Panc1 (cell line): Measurements from ENCODE around the gene ARID4B. TPM values are rescaled to one million over a fixed set of nuclear protein-coding genes. Genes with fewer than 3 reads are reported as not detected.

Source experiments
- ATAC-seq: fragments of 200-7000 bp; cut with Tn5 transposase; 2 replicates; pipeline ENCODE4 v1.9.1; 2020; ENCODE audit warnings: mild to moderate bottlenecking, moderate library complexity
- BruUV-seq: library from RNA; stranded (reverse); fragments of 400-500 nt; replicated peaks from 2 replicates; lab custom pipeline; 2021; lab: Mats Ljungman, UMichigan
- CTCF ChIA-PET: fragments of 300-600 bp; sonication (Branson Sonifier 250); formaldehyde crosslinking; loops from one replicate; lab custom pipeline; 2022; ENCODE audit warnings: antibody characterized with exemption; lab: Charles Lee
- POLR2A ChIA-PET: fragments of 300-600 bp; sonication (Branson Sonifier 250); formaldehyde crosslinking; loops from one replicate; lab custom pipeline; 2022; ENCODE audit warnings: antibody characterized with exemption; lab: Charles Lee
- DNase-seq: peaks from one replicate; pipeline ENCODE4 v3.0.0-alpha.2; 2010; ENCODE audit warnings: low read depth, low spot score
- H3K27ac ChIP-seq: 2 replicates; pipeline ENCODE4 v1.5.1; 2011; ENCODE audit warnings: mild to moderate bottlenecking, low read length, inconsistent platforms
- H3K27me3 ChIP-seq: fragments of 200-500 bp; sonication (Bioruptor generic); 2 replicates; pipeline ENCODE4 v1.6.0; 2014; ENCODE audit warnings: low read length, inconsistent platforms; ENCODE audit not compliant: control insufficient read depth, insufficient read depth
- H3K36me3 ChIP-seq: fragments of 200-500 bp; sonication (Bioruptor generic); 2 replicates; pipeline ENCODE4 v1.5.1; 2014; ENCODE audit warnings: inconsistent platforms, mild to moderate bottlenecking, low read length, moderate library complexity; ENCODE audit not compliant: control insufficient read depth, insufficient read depth
- H3K4me1 ChIP-seq: 2 replicates; pipeline ENCODE4 v1.5.1; 2011; ENCODE audit warnings: inconsistent platforms, mild to moderate bottlenecking, low read length, moderate library complexity; ENCODE audit not compliant: control insufficient read depth, insufficient read depth
- H3K4me3 ChIP-seq, 2 experiments: 2 replicates each; pipeline ENCODE4 v1.5.1; 2011 to 2012; ENCODE audit warnings: low read depth in 2 of 2, low read length in 2 of 2, mild to moderate bottlenecking in 2 of 2, inconsistent platforms in 1 of 2, moderate library complexity in 1 of 2
- H3K9me3 ChIP-seq: fragments of 200-500 bp; sonication (Bioruptor generic); 2 replicates; pipeline ENCODE4 v1.5.1; 2014; ENCODE audit warnings: low read depth, mild to moderate bottlenecking, inconsistent platforms, low read length, moderate library complexity; ENCODE audit not compliant: control insufficient read depth, insufficient read depth
- CTCF ChIP-seq: fragments of 450-650 bp; IDR thresholded peaks from 2 replicates; pipeline ENCODE4 v1.5.1; 2017; ENCODE audit warnings: mild to moderate bottlenecking
- POLR2AphosphoS5 ChIP-seq: IDR thresholded peaks from 2 replicates; pipeline ENCODE4 v1.6.1; 2012; ENCODE audit warnings: mild to moderate bottlenecking, low read depth, low read length, moderate library complexity
- REST ChIP-seq, 2 experiments: IDR thresholded peaks; 2 replicates each; pipeline ENCODE4 v1.6.1; 2011 to 2012; ENCODE audit warnings: low read depth in 2 of 2, control low read depth in 1 of 2, low read length in 1 of 2, mild to moderate bottlenecking in 1 of 2, moderate library complexity in 1 of 2; ENCODE audit not compliant: insufficient read depth in 1 of 2
- SIN3A ChIP-seq: IDR thresholded peaks from 2 replicates; pipeline ENCODE4 v1.6.1; 2012; ENCODE audit warnings: low read depth, mild to moderate bottlenecking, low read length, moderate library complexity, borderline replicate concordance; ENCODE audit not compliant: insufficient read depth
- TCF7L2 ChIP-seq: IDR thresholded peaks from 2 replicates; pipeline ENCODE4 v1.6.1; 2011; ENCODE audit warnings: mild to moderate bottlenecking, low read depth, low read length, inconsistent platforms
- in situ Hi-C: cut with HindIII; loops from 2 replicates; pipeline ENCODE4 v1.10.0; 2016; ENCODE audit warnings: low sequenced_read_pairs, low pct_unique_long_range_greater_than_20kb
- intact Hi-C: fragments of 100-400 bp; cut with micrococcal nuclease; formaldehyde crosslinking; loops from one replicate; pipeline ENCODE4 v1.10.0; 2022; ENCODE audit not compliant: unreplicated experiment
- total RNA-seq: library from RNA; stranded (reverse); gene quantifications from one replicate; pipeline ENCODE4 v1.2.1, GENCODE V29; 2021; ENCODE audit not compliant: unreplicated experiment

The ARID4B gene
- total RNA-seq, 1 experiment from 2014 or later, result 37.5 TPM

GRCh38 chr1:235161685-235162327 lies 166.2 kb downstream of the ARID4B start:
- TF ChIP-seq SIN3A (no peak), POLR2AphosphoS5 (no peak), CTCF (no peak)
- ChIA-PET POLR2A (no interaction called here), CTCF (no interaction called here)
- Histone ChIP-seq H3K27me3 (no peaks in the 10 kb centered on the region), H3K4me1 (peaks cover 7% of the 10 kb centered on the region), H3K36me3 (peaks cover 8% of the 10 kb centered on the region), H3K9me3 (no peaks in the 10 kb centered on the region), H3K4me3 (peak overlapping the region; percentile 83 to 98), H3K27ac (peak overlapping the region; percentile 97)
- in situ Hi-C loops (no loop called here), intact Hi-C loops (no loop called here)
- TSS peak; percentile 97 for BruUV-seq
- DNase-seq (no peak), ATAC-seq (peak; percentile 24; the same call in 1 of the 2 replicates)

- BruUV-seq, result no TSS peak
- in situ Hi-C loops (no loop called here), intact Hi-C loops (no loop called here)
- Histone ChIP-seq H3K27ac (peak within 1 kb of the TSS; percentile 97), H3K36me3 (peaks cover 9% of the 10 kb centered on the region), H3K27me3 (no peaks in the 10 kb centered on the region), H3K9me3 (no peaks in the 10 kb centered on the region), H3K4me1 (peaks cover 7% of the 10 kb centered on the region), H3K4me3 (peak within 1 kb of the TSS; percentile 83 to 98)
- TF ChIP-seq SIN3A, result peak; percentile 76; the same call in 1 of the 2 replicates
- peak; percentile 99 for TF ChIP-seq POLR2AphosphoS5
- TF ChIP-seq REST (IDR thresholded peaks at IDR 0.05; ENCODE audit: insufficient read depth in 1 of 2, low read depth in 2 of 2, low read length in 1 of 2), result peak in 1 of 2 experiments; percentile 12; a peak in 1 of 4 replicates
- TF ChIP-seq CTCF, result no peak
- no peak for TF ChIP-seq TCF7L2
- peak; percentile 98 for ATAC-seq
- DNase-seq, result peak; percentile 67
- CTCF ChIA-PET, result no interaction called here
- POLR2A ChIA-PET, result interaction anchor here (0.9 kb wide), 1 partner anchor 308 kb away, joined by 3 read pairs; no protein-coding TSS in a partner anchor
Measured at GRCh38 chr1:235160957-235161684, 166.9 kb downstream of the ARID4B start, which contains the start of gene RBM34. Gene RBM34, minus strand, starts transcription at chr1:235161250. Its CDS starts 24 bp downstream, at chr1:235161226.
